ENCODE measurements around the gene CGGBP1.

The CGGBP1 gene

DNA sequence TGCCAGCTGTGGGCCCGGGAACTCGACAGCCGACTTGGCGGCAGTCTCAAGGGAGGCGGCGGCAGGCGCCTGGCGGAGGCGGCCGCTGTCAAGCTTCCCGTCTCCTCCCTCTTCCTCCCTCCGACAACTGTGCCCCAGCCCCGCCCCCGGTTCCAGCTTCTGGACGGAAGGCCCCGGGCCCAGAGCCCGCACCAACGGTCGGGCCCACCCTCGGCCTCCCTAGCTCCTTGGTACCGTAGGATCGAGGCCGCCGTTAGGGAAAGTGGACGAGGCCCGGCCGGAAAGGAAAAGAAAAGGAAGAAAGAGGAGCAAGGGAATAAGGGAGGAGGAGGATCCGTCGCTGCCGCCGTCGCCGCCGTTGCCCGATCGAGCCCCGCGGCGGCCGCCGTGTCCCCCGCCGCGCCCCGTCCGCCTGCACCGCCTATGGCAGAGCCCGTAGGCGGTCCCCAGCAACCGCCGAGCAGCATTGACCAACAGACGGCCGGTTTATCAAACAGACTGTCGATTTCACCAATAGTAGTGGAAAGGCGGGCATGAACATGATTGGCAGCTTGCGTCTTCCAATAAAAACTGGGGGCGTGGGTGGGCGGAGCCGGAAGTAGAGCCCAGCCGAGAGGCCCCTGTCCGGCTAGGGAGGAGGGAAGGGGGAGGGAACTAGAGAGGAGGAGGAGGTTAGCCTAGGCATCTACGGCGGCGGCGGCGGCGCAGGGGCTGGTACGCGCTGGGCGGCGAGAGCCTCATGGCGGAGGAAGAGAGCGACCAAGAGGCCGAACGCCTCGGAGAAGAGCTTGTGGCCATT, at the start of gene CGGBP1, which contains the start of gene ZNF654:
Gene CGGBP1 (minus strand): TSS at position 425 of the 799 bp plus-strand sequence. CDS start 3,029 bp downstream, outside the sequence.
Gene ZNF654 (plus strand): TSS at position 675 of the 799 bp plus-strand sequence. CDS start 65 bp downstream, at position 740.
- peak; percentile 92 for DNase-seq

GRCh38 chr3:88105325-88105724, 46.5 kb upstream of the CGGBP1 start:
- DNase-seq, result no peak

DNA sequence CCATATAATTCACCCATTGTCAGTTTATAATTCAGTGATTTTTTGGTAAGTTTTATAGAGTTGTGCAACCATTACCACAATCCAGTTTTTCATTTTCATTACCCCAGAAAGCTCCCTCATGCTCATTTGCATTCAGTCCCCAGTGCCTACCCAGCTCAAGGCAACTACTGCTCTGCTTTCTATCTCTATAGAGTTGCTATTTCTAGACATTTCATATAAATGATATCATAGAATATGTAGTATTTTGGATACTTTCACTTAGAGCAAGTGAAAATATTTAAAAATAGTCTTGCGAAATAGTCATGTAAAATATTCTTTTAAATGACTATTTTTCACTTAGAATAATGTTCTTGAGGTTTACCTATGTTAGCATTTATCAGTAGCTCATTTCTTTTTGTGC, 42.3 kb upstream of the CGGBP1 start:
- no peak for DNase-seq

DNA sequence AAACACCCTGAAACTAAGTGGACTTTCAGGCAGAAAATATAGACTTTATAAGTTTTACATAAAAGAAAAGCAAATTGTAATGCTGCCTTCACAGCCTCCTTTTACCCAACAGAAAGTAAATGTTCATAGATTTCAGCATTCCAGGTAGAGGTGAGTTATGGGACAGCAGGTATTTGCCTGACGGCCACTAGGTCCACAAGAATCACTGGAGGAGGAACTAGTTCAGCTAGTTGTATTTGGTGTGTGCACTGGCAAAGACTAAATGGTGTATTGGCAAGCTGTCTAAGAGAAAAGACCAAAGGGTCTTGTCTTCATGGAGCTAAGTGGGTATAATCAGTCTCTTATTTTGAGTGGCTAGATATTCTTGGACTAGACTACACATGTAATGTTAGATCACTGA, 34.5 kb upstream of the CGGBP1 start:
- no peak for DNase-seq

- no peak for DNase-seq
Measured at GRCh38 chr3:88092270-88092669, 33.5 kb upstream of the CGGBP1 start.

- DNase-seq, result no peak
Measured at GRCh38 chr3:88090681-88091080, 31.9 kb upstream of the CGGBP1 start.

GRCh38 chr3:88084097-88084501, 25.3 kb upstream of the CGGBP1 start:
- no peak for DNase-seq

- no peak for DNase-seq
Measured at GRCh38 chr3:88082854-88083253, 24.0 kb upstream of the CGGBP1 start.

GRCh38 chr3:88078932-88079331, 20.1 kb upstream of the CGGBP1 start:
- no peak for DNase-seq

DNA sequence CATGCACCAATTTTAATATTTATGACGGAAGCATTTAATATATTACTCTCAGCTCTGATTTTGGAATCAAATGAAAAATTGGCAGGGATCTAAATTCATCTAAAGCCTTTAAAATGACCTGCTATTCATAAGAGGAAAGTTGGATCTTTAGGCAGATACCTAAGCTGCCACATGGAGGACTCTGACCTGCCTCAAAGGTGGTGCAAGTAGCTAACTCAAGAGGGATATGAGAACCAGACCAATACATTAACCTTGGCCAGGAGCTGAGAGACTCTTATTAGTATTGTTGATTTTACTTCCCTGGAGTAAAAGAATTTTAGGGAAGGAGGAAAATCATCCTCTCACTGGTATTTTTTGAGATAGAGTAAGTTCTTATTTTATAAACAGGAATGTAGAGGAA, 17.9 kb upstream of the CGGBP1 start:
- DNase-seq, result no peak

DNA sequence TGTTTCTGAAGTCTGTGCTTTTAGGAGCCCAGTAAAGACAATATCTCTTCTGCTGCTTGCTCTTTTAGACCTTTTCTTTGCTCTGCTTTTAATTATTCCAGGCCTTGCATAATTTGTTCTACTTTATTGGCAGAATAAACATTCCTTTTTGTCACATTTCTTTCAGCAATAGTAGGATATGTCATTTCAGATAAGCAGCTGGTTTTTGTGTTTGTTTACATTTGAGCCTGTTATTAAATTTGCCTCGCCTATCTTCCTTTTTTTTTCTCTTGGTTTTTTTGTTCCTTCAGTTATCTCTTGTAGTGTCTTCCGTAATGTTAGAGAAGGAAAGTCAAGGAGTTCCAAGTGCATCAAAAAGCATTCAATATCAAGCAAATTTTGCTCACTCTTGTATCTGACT, 16.7 kb upstream of the CGGBP1 start:
- no peak for DNase-seq

GRCh38 chr3:88075072-88075471, 16.3 kb upstream of the CGGBP1 start:
- no peak for DNase-seq

DNA sequence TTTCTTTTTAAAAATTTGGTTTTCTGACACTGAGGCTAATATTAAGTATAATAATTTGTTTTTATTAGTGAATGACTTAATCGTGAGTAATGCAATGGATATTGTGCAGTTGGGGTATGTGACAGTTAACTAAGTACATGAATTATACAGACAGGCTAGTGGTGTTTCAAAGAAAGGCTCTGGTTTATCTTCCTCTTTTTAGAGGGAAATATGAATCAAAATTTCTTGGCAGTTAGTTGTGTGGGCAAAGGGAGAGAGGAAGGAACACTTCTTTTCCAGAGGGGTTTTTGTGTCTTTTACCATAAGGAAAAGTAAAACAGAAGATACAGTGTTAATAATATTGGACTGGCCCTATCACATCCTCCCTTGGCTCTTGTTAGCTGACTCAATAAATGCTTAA, 2.9 kb upstream of the CGGBP1 start:
- no peak for DNase-seq

GRCh38 chr3:88059380-88060170, 770 bp upstream of the CGGBP1 start:
- DNase-seq, result no peak

DNA sequence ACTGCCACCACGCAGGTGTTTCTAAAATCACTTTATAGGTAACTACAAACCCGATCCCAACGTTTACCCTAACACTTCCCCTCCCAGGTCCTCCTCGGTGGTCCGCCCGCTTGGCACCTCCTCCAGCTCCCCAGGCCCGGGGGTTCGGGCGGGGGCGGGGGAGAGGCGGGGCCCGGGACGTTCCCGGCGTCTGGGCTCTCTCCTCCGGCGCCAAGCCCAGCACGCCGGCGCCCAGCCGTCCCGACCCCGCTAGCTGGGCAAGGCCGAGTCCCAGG, 562 bp downstream of the CGGBP1 start:
- DNase-seq, result no peak

DNA sequence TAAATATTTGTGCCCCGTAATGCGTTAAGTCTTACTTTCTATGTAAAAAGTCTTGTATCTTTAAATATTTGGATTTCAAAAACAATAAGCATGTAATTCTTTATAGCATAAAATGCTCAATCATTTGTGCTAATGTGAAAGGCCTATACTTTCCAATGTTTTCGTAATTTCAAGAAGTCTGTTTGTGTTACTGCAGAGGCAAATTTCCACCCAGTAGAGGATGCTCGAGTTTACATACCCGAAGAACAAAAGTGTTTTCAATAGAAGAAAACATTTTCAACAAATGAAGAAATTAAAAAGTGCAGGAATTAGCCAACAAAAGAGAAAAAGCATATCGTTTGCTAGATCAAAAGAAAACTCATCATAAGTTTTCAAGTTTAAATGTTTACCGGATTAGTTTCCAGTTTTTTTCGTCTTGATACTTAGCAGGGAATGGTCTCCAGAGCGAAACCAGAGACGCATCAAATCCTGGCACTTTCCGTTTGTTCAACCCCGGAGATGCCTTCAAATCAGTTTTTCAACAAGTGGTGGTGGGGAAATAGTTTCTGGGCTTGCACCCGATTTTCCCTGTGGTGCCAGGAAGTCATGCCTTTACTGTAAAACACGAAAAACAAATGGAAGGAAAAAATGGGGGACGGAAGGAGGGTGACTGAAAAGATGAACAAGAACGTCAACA, 1.0 kb downstream of the CGGBP1 start:
- no peak for DNase-seq

GRCh38 chr3:88046766-88047165, 12.0 kb downstream of the CGGBP1 start:
- DNase-seq, result no peak

DNA sequence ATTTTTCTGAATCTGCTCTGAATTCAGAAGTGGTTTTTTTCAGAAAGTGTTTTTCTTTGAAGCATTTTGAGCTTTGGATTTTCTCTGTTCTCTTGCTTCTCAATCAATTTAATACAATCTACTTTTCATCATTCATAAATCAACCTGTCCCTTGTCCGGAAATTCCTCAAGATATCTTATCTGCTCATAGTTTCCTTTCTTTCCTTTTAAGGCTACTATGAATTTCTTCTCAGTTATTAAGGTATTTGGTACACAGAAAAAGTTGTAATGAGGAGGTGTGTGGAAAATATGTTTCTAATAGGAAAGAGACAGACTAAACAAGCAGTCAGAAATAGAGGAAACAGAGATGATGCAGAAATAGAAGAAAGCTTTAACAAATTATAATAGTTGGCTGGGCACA, 14.4 kb downstream of the CGGBP1 start:
- DNase-seq, result no peak

DNA sequence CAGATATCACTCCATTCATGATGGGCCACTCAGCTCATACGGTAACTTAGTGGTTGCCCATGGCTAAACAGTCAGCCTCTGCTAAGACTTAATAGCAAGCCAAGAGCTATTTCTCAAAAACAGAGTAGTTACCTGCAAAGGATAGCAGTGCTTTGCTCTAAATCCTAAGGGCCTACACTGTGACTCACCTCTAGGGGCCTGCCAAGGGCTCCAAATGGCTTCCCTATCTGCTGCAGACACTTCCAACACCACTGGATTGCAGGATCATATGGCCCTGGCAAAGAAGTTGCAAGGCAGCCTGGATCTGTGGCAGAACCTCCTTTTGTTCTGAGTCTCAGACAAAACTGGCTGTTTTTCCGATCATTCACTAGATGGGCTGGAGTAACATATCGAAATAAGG, 17.8 kb downstream of the CGGBP1 start:
- DNase-seq, result no peak

GRCh38 chr3:88040529-88040928, 18.3 kb downstream of the CGGBP1 start:
- DNase-seq, result no peak

GRCh38 chr3:88038566-88038965, 20.2 kb downstream of the CGGBP1 start:
- DNase-seq, result no peak

DNA sequence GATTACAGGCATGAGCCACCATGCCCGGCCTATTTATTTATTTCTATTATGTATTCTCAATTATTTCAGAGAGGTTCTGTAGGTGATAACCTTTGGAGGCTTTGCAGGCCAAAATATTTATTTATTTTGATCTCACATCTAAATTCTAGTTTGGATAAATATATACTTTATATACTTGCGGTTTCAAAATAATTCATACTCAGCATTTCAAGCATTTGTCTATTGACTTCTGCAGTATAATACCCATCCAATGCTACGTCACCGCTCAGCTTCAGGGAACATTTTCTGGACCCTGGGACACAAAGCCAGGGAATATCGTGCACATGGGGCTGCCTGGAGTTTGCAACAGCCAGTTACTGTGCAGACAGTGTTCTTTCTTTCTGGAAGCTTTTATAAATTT, 22.6 kb downstream of the CGGBP1 start:
- DNase-seq, result no peak

GRCh38 chr3:88034491-88035275, 24.1 kb downstream of the CGGBP1 start:
- DNase-seq, result no peak
